Muscle layer of colon (tissue), 2 donors: ENCODE results near the gene TLCD5.

Source experiments
- H3K27ac ChIP-seq: one replicate; pipeline ENCODE4 v1.7.0; 2013; ENCODE audit warnings: low read depth, mild to moderate bottlenecking, low read length, moderate library complexity
- H3K27me3 ChIP-seq, 2 donors: one replicate each; pipeline ENCODE4 v1.7.0; 2013; ENCODE audit warnings: low read length in 2 of 2, mild to moderate bottlenecking in 2 of 2; ENCODE audit not compliant: insufficient read depth in 2 of 2, control insufficient read depth in 1 of 2
- H3K36me3 ChIP-seq: one replicate; pipeline ENCODE4 v1.7.0; 2013; ENCODE audit warnings: mild to moderate bottlenecking, low read length; ENCODE audit not compliant: insufficient read depth
- H3K4me1 ChIP-seq: one replicate; pipeline ENCODE4 v1.7.0; 2013; ENCODE audit warnings: mild to moderate bottlenecking, low read length; ENCODE audit not compliant: insufficient read depth
- H3K4me3 ChIP-seq, 2 donors: one replicate each; pipeline ENCODE4 v1.7.0; 2013; ENCODE audit warnings: low read length in 2 of 2, low read depth in 1 of 2, mild to moderate bottlenecking in 1 of 2, moderate library complexity in 1 of 2
- H3K9ac ChIP-seq: one replicate; pipeline ENCODE4 v1.7.0; 2013; ENCODE audit warnings: low read length
- H3K9me3 ChIP-seq: one replicate; pipeline ENCODE4 v1.7.0; 2013; ENCODE audit warnings: mild to moderate bottlenecking, low read length
- donor health status: abdominal sarcoma.
- donor health status: Adenocarcinoma of cecum.

TLCD5 gene

DNA sequence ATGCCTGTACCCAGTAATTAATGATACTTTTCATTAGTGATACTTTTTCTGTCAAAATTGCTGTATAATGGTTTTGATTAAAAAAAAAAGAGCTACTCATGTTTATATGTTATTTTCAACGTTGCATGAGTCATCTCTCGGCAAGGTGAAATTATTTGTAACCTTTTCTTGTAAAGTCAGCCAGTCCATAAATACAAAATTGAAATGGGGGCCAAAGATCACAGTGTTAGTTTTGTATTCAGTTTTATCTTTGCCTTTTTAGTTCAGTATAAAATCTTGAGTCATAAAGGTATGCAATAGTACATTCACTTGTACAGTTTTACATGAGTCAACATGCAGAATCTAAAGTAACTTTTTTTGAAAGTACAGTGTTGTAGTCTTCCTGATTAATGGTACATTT, 15.4 kb downstream of the TLCD5 start:
- Histone ChIP-seq H3K4me3 (no peak overlapping the region), H3K9ac (no peak overlapping the region), H3K27ac (no peak overlapping the region), H3K4me1 (peaks cover 49% of the 10 kb centered on the region), H3K9me3 (no peaks in the 10 kb centered on the region), H3K36me3 (no peaks in the 10 kb centered on the region), H3K27me3 (no peaks in the 10 kb centered on the region)

GRCh38 chr11:120342226-120342625, 17.1 kb downstream of the TLCD5 start:
- peaks cover 62% of the 10 kb centered on the region for H3K4me1 ChIP-seq
- H3K36me3 ChIP-seq, result no peaks in the 10 kb centered on the region
- no peak overlapping the region for H3K9ac ChIP-seq
- no peak overlapping the region for H3K4me3 ChIP-seq
- no peaks in the 10 kb centered on the region for H3K27me3 ChIP-seq
- no peak overlapping the region for H3K27ac ChIP-seq
- H3K9me3 ChIP-seq, result no peaks in the 10 kb centered on the region

DNA sequence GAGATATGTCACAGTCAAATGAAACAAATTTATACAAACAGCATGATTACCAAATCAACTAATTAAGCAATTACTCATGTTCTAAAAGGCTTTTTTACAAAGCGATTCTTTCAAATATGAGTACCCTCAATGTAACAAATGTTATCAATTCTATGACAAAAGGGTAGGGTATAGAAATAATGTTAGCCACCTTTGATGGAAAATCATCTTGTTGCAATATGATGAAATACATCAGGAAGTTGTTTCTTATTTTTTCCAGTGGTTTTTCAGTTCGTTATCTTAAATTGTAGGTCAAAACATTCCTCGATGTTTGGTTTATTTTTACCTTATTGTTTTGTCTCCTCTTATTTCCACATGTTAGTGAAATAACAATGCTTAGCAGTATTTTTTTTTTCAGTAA, 17.6 kb downstream of the TLCD5 start:
- H3K9me3 ChIP-seq, result no peaks in the 10 kb centered on the region
- H3K36me3 ChIP-seq, result no peaks in the 10 kb centered on the region
- no peaks in the 10 kb centered on the region for H3K27me3 ChIP-seq
- H3K9ac ChIP-seq, result no peak overlapping the region
- H3K4me3 ChIP-seq, result no peak overlapping the region
- H3K27ac ChIP-seq, result no peak overlapping the region
- H3K4me1 ChIP-seq, result peaks cover 67% of the 10 kb centered on the region

DNA sequence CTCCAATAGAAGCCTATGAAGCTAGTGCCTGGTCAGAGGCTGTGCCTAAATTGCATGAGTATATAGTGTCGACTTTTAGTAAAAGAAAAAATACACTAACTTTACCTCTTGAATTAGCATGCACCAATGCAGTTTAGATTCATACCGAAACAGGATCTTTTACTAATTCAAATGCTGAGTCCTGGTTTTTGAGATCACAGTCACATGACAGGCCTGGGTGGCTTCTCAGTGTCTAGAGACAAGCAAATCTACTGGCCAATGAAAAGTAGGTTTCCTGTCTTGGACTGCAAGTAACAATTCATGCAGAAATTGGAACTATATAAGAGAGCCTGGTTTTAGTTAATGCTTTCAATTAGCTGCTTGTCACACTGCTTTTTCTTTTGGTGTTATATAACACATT, 18.3 kb downstream of the TLCD5 start:
- Histone ChIP-seq H3K4me3 (no peak overlapping the region), H3K27me3 (no peaks in the 10 kb centered on the region), H3K9me3 (no peaks in the 10 kb centered on the region), H3K27ac (no peak overlapping the region), H3K9ac (no peak overlapping the region), H3K36me3 (no peaks in the 10 kb centered on the region), H3K4me1 (peaks cover 69% of the 10 kb centered on the region)

GRCh38 chr11:120344302-120345004, 19.4 kb downstream of the TLCD5 start:
- H3K9me3 ChIP-seq, result no peaks in the 10 kb centered on the region
- no peak overlapping the region for H3K27ac ChIP-seq
- no peak overlapping the region for H3K4me3 ChIP-seq
- H3K4me1 ChIP-seq, result peaks cover 66% of the 10 kb centered on the region
- H3K9ac ChIP-seq, result no peak overlapping the region
- H3K36me3 ChIP-seq, result no peaks in the 10 kb centered on the region
- H3K27me3 ChIP-seq, result no peaks in the 10 kb centered on the region

- Histone ChIP-seq H3K9ac (no peak overlapping the region), H3K27ac (no peak overlapping the region), H3K9me3 (no peaks in the 10 kb centered on the region), H3K27me3 (no peaks in the 10 kb centered on the region), H3K4me1 (peaks cover 54% of the 10 kb centered on the region), H3K36me3 (no peaks in the 10 kb centered on the region), H3K4me3 (no peak overlapping the region)
These were observed 21.1 kb downstream of the TLCD5 start for GRCh38 chr11:120346233-120346632.

DNA sequence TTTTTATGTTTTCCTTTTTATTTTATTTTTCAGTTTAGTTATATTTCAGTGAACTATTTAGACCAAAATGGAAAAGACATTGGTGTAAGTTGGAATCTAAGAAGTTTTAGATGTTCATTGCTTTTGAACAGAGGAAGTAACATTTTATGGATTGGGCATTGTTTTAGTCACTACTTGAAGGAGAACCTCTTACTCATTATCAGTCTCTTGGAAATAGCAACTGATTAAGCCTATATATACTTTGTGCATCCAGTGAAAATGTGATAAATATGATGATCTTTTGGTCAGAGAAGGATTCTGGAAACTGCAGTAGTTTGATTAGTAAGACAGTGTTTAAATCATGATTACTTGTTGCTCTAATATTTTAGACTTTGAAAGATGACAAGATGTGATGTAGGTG, 25.5 kb downstream of the TLCD5 start:
- peaks cover 24% of the 10 kb centered on the region for H3K4me1 ChIP-seq
- no peak overlapping the region for H3K4me3 ChIP-seq
- H3K27ac ChIP-seq, result no peak overlapping the region
- H3K9me3 ChIP-seq, result no peaks in the 10 kb centered on the region
- no peaks in the 10 kb centered on the region for H3K36me3 ChIP-seq
- no peaks in the 10 kb centered on the region for H3K27me3 ChIP-seq
- no peak overlapping the region for H3K9ac ChIP-seq

DNA sequence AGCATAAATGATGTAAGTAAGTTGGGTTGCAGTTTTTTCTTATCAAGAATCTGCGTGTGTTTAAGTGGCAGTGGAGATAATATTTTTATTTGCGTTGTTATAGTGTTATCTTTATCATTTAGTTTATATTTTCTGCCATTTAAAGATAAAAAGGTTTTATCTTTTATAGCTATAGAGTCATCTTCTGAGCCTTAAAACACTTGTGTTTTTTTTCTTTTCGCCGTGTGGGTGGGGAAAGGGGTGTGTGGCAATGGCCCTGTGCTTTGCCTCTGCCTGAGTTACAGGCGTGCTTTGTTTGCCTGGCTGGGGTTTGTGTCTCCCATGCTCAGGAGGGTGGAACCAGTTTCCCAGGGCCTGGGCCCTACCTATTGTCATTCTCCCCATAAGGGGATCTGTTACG, 27.3 kb downstream of the TLCD5 start:
- Histone ChIP-seq H3K36me3 (no peaks in the 10 kb centered on the region), H3K9me3 (no peaks in the 10 kb centered on the region), H3K27me3 (no peaks in the 10 kb centered on the region), H3K4me1 (peaks cover 9% of the 10 kb centered on the region), H3K9ac (no peak overlapping the region), H3K27ac (no peak overlapping the region), H3K4me3 (no peak overlapping the region)

DNA sequence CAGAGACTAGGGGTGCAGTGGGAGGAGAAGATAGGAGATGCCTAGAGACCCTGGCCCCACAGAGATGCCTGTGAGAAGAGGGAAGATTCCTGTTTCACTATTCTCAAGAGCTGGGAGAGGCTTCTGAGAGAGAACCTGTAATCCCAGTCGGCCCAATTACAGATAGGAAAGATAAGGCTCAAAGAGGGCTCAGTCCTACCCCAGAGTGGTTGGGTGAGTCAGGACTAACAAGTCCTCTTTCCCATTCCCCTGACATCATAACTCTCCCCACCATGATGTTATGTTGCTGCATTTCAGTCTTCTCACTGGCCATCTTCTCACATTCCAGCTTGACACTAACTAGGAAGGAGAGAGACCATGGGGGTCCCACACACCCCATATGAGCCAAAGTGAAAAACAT, 29.0 kb downstream of the TLCD5 start:
- Histone ChIP-seq H3K27ac (no peak overlapping the region), H3K4me1 (peaks cover 3% of the 10 kb centered on the region)

DNA sequence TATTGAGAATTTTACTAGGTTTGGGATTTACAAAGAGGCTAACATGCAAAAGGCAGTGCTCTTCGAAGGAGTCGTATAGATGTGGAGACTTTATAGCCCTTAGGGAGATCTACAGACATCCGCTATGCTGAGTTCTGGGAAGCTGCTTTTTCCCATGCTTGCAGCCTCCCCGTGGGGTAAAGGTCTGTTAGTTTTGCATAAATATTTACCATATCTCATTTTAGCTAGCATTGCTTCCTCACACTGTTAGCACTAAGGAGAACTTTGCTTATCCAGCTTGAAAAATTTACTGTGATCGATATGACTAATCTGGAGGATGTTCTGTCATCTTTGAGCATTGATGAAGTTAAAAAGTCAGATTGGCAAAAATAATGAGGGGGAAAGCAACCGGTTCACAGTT, 29.7 kb downstream of the TLCD5 start:
- no peak overlapping the region for H3K27ac ChIP-seq
- H3K4me3 ChIP-seq, result no peak overlapping the region
- no peak overlapping the region for H3K9ac ChIP-seq
- no peaks in the 10 kb centered on the region for H3K27me3 ChIP-seq
- no peaks in the 10 kb centered on the region for H3K36me3 ChIP-seq
- no peaks in the 10 kb centered on the region for H3K9me3 ChIP-seq
- H3K4me1 ChIP-seq, result no peaks in the 10 kb centered on the region

More for the DNA sequence above, 29.0 kb downstream of the TLCD5 start:
- H3K27me3 ChIP-seq, result no peaks in the 10 kb centered on the region
- H3K9ac ChIP-seq, result no peak overlapping the region
- H3K4me3 ChIP-seq, result no peak overlapping the region
- no peaks in the 10 kb centered on the region for H3K9me3 ChIP-seq
- H3K36me3 ChIP-seq, result no peaks in the 10 kb centered on the region

DNA sequence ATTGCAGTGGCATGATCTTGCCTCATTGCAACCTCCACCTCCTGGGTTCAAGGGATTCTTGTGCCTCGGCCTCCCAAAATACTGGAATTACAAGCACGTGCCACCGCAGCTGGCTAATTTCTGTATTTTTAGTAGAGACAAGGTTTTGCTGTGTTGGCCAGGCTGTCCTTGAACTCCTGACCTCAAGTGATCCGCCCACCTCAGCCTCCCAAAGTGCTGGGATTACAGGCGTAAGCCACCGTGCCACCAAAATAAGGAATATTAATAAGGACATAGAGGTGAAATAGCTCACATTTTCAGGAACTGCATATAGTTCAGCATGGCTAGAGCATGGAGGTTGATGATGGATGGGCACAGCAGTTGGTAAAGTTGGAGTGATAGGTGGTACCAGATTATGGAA, 32.5 kb downstream of the TLCD5 start:
- Histone ChIP-seq H3K27me3 (no peaks in the 10 kb centered on the region), H3K4me3 (no peak overlapping the region), H3K9me3 (no peaks in the 10 kb centered on the region), H3K27ac (no peak overlapping the region), H3K36me3 (no peaks in the 10 kb centered on the region), H3K9ac (no peak overlapping the region), H3K4me1 (no peaks in the 10 kb centered on the region)

GRCh38 chr11:120358729-120359128, 33.6 kb downstream of the TLCD5 start:
- H3K9ac ChIP-seq, result no peak overlapping the region
- H3K27me3 ChIP-seq, result no peaks in the 10 kb centered on the region

More at GRCh38 chr11:120358729-120359128, 33.6 kb downstream of the TLCD5 start:
- H3K4me3 ChIP-seq, result no peak overlapping the region
- H3K9me3 ChIP-seq, result no peaks in the 10 kb centered on the region
- no peaks in the 10 kb centered on the region for H3K4me1 ChIP-seq
- no peaks in the 10 kb centered on the region for H3K36me3 ChIP-seq
- no peak overlapping the region for H3K27ac ChIP-seq
